Smooth muscle cell (in vitro differentiated cells): ENCODE measurements around the gene GPC6. TPM values are rescaled to one million over a fixed set of nuclear protein-coding genes. Genes with fewer than 3 reads are reported as not detected.

Source experiments
- DNase-seq: peaks from one replicate; lab custom pipeline; 2025; ENCODE audit not compliant: unreplicated experiment; lab: John Stamatoyannopoulos, UW
- H2AFZ ChIP-seq: fragments of 200-600 bp; sonication (generic); 2 replicates; pipeline ENCODE4 v1.6.0; 2016; ENCODE audit warnings: antibody characterized with exemption, low read depth, mild to moderate bottlenecking
- H3F3A ChIP-seq: fragments of 200-600 bp; sonication (generic); 2 replicates; pipeline ENCODE4 v1.6.0; 2017; ENCODE audit warnings: antibody characterized with exemption, low read depth
- H3K27ac ChIP-seq: fragments of 200-600 bp; sonication (generic); 2 replicates; pipeline ENCODE4 v1.5.1; 2016; ENCODE audit warnings: low read depth, mild to moderate bottlenecking
- H3K27me3 ChIP-seq: fragments of 200-600 bp; sonication (generic); 2 replicates; pipeline ENCODE4 v1.6.1; 2016; ENCODE audit warnings: low read depth, mild to moderate bottlenecking
- H3K36me3 ChIP-seq: fragments of 200-600 bp; sonication (generic); 2 replicates; pipeline ENCODE4 v1.5.1; 2016; ENCODE audit warnings: low read depth
- H3K4me1 ChIP-seq: fragments of 200-600 bp; sonication (generic); 2 replicates; pipeline ENCODE4 v1.5.1; 2016; ENCODE audit warnings: low read depth
- H3K4me2 ChIP-seq: fragments of 200-600 bp; sonication (generic); 2 replicates; pipeline ENCODE4 v1.6.0; 2016; ENCODE audit warnings: mild to moderate bottlenecking
- H3K4me3 ChIP-seq: fragments of 200-600 bp; sonication (generic); 2 replicates; pipeline ENCODE4 v1.5.1; 2016; ENCODE audit warnings: mild to moderate bottlenecking
- H3K79me2 ChIP-seq: fragments of 200-600 bp; sonication (generic); 2 replicates; pipeline ENCODE4 v1.6.0; 2016; ENCODE audit warnings: low read depth, mild to moderate bottlenecking
- H3K9ac ChIP-seq: fragments of 200-600 bp; sonication (generic); 2 replicates; pipeline ENCODE4 v1.6.0; 2016; ENCODE audit warnings: low read depth
- H3K9me3 ChIP-seq: fragments of 200-600 bp; sonication (generic); replicated peaks from 2 replicates; pipeline ENCODE4 v1.5.1; 2016; ENCODE audit warnings: low read depth
- H4K20me1 ChIP-seq: fragments of 200-600 bp; sonication (generic); 2 replicates; pipeline ENCODE4 v1.6.0; 2016; ENCODE audit warnings: low read depth
- CTCF ChIP-seq: fragments of 200-600 bp; sonication (generic); IDR thresholded peaks from 2 replicates; pipeline ENCODE4 v1.5.1; 2017; ENCODE audit warnings: borderline replicate concordance, mild to moderate bottlenecking, antibody characterized with exemption; ENCODE audit not compliant: insufficient read depth, poor library complexity, severe bottlenecking
- WGBS: methylation state at CpG from one replicate; pipeline ENCODE4 v1.1.7; 2016; ENCODE audit warnings: low lambda C conversion rate; 5-methylcytosine and 5-hydroxymethylcytosine counted together
- polyA plus RNA-seq: library from polyadenylated mRNA; unstranded; fragments of >200 nt; fragmentation: Nextera tagmentation; extraction: Ambion mirVana; gene quantifications from 2 replicates; pipeline ENCODE4 v1.2.1, GENCODE V29; 2016
- total RNA-seq: library from RNA; depleted of rRNA; stranded (reverse); fragments of >200 nt; gene quantifications from 2 replicates; pipeline ENCODE4 v1.2.3, GENCODE V29; 2014

The GPC6 gene
- total and polyA plus RNA-seq, 2 experiments from 2014 or later, result 19.7 to 68.5 TPM

GRCh38 chr13:94412870-94413597, 1186.4 kb downstream of the GPC6 start:
- Histone ChIP-seq H3K9me3 (no peaks in the 10 kb centered on the region), H3K4me3 (no peak overlapping the region), H4K20me1 (no peaks in the 10 kb centered on the region), H2AFZ (no peak overlapping the region), H3K4me1 (peaks cover 22% of the 10 kb centered on the region), H3K36me3 (no peaks in the 10 kb centered on the region), H3F3A (no peaks in the 10 kb centered on the region), H3K27ac (no peak overlapping the region), H3K79me2 (no peaks in the 10 kb centered on the region), H3K9ac (no peak overlapping the region), H3K4me2 (no peak overlapping the region), H3K27me3 (no peaks in the 10 kb centered on the region)
- no peak for DNase-seq
- WGBS, result 86% methylated on average over 3 of the region's 3 CpGs
- no peak for TF ChIP-seq CTCF

GRCh38 chr13:94413598-94413944, 1187.0 kb downstream of the GPC6 start:
- H3F3A ChIP-seq, result no peaks in the 10 kb centered on the region
- no peaks in the 10 kb centered on the region for H3K9me3 ChIP-seq
- H3K27ac ChIP-seq, result no peak overlapping the region
- H2AFZ ChIP-seq, result no peak overlapping the region
- DNase-seq, result no peak
- no peak overlapping the region for H3K4me3 ChIP-seq
- no peaks in the 10 kb centered on the region for H3K27me3 ChIP-seq
- TF ChIP-seq CTCF, result no peak
- H3K9ac ChIP-seq, result no peak overlapping the region
- no peaks in the 10 kb centered on the region for H3K36me3 ChIP-seq
- no peaks in the 10 kb centered on the region for H3K79me2 ChIP-seq
- H4K20me1 ChIP-seq, result no peaks in the 10 kb centered on the region
- peaks cover 22% of the 10 kb centered on the region for H3K4me1 ChIP-seq
- H3K4me2 ChIP-seq, result no peak overlapping the region

GRCh38 chr13:94414141-94414540, 1187.5 kb downstream of the GPC6 start:
- Histone ChIP-seq H3K79me2 (no peaks in the 10 kb centered on the region), H3K27ac (no peak overlapping the region), H3K4me2 (no peak overlapping the region), H3K9me3 (no peaks in the 10 kb centered on the region), H3K4me3 (no peak overlapping the region), H4K20me1 (no peaks in the 10 kb centered on the region), H3K36me3 (no peaks in the 10 kb centered on the region), H3K9ac (no peak overlapping the region), H3F3A (no peaks in the 10 kb centered on the region), H3K4me1 (peaks cover 22% of the 10 kb centered on the region), H3K27me3 (no peaks in the 10 kb centered on the region), H2AFZ (no peak overlapping the region)
- no peak for DNase-seq
- WGBS, result 100% methylated on average over 1 of the region's 1 CpG
- TF ChIP-seq CTCF, result no peak

GRCh38 chr13:94414708-94415107, 1188.1 kb downstream of the GPC6 start:
- Histone ChIP-seq H3K27me3 (no peaks in the 10 kb centered on the region), H4K20me1 (no peaks in the 10 kb centered on the region), H3K9ac (no peak overlapping the region), H3K4me3 (no peak overlapping the region), H3F3A (no peaks in the 10 kb centered on the region), H2AFZ (no peak overlapping the region), H3K9me3 (no peaks in the 10 kb centered on the region), H3K36me3 (no peaks in the 10 kb centered on the region), H3K27ac (no peak overlapping the region), H3K4me1 (peaks cover 22% of the 10 kb centered on the region), H3K4me2 (no peak overlapping the region), H3K79me2 (no peaks in the 10 kb centered on the region)
- WGBS, result 45% methylated on average over 4 of the region's 4 CpGs
- no peak for DNase-seq
- TF ChIP-seq CTCF, result no peak
